GM19467 (cell line): Measurements from ENCODE around the gene SLC46A1.

Source experiments
- ATAC-seq: cut with Tn5 transposase; IDR thresholded peaks from one replicate; pipeline ENCODE4 v1.9.1; 2021; ENCODE audit warnings: mild to moderate bottlenecking, moderate library complexity; ENCODE audit not compliant: unreplicated experiment

Gene SLC46A1

GRCh38 chr17:28384281-28385036 lies 21.6 kb downstream of the SLC46A1 start:
- no peak for ATAC-seq

- no peak for ATAC-seq
These were observed 24.7 kb downstream of the SLC46A1 start for GRCh38 chr17:28381141-28381825.

GRCh38 chr17:28379814-28380801 lies 25.9 kb downstream of the SLC46A1 start:
- ATAC-seq, result no peak

GRCh38 chr17:28372945-28373274 lies 33.1 kb downstream of the SLC46A1 start:
- ATAC-seq, result no peak

- ATAC-seq, result no peak
These were observed 33.6 kb downstream of the SLC46A1 start for GRCh38 chr17:28372203-28372944.

GRCh38 chr17:28371245-28372202 lies 34.5 kb downstream of the SLC46A1 start, which contains the start of gene SARM1:
TSS of gene SARM1 (plus strand) at chr17:28371694. CDS start at chr17:28372033, 339 bp downstream.
- ATAC-seq, result peak; percentile 69

GRCh38 chr17:28370744-28371103 lies 35.3 kb downstream of the SLC46A1 start:
- ATAC-seq, result no peak

- ATAC-seq, result no peak
These were observed 35.8 kb downstream of the SLC46A1 start, which contains the start of gene VTN for GRCh38 chr17:28370035-28370743. TSS of gene VTN (minus strand) at chr17:28370307. CDS start at chr17:28370203, 104 bp downstream.

- no peak for ATAC-seq
These were observed 36.4 kb downstream of the SLC46A1 start for GRCh38 chr17:28369684-28370034.

GRCh38 chr17:28368915-28369683 lies 36.9 kb downstream of the SLC46A1 start:
- ATAC-seq, result no peak

GRCh38 chr17:28368306-28368831 lies 37.6 kb downstream of the SLC46A1 start:
- no peak for ATAC-seq

GRCh38 chr17:28367641-28368305 lies 38.2 kb downstream of the SLC46A1 start:
- no peak for ATAC-seq

- ATAC-seq, result no peak
These were observed 39.4 kb downstream of the SLC46A1 start for GRCh38 chr17:28366605-28367004.

GRCh38 chr17:28365487-28365886 lies 40.5 kb downstream of the SLC46A1 start:
- ATAC-seq, result no peak

- ATAC-seq, result no peak
These were observed 41.2 kb downstream of the SLC46A1 start, which contains the start of gene SEBOX for GRCh38 chr17:28364665-28365363. TSS of gene SEBOX (minus strand) at chr17:28365199. CDS start at chr17:28365151, 48 bp downstream.
